Cardiac septum (tissue), 1 donor: ENCODE results near the gene STPG2. TPM values are rescaled to one million over a fixed set of nuclear protein-coding genes. Genes with fewer than 3 reads are reported as not detected.
A peak's percentile ranks its signal among the peaks of the same experiment; 100 is the strongest.
"Not testable (repeated sequence)": the region's sequence is repeated elsewhere in the genome, so short reads cannot be mapped to it uniquely, and the experiment has no call there.

Experiments used
- DNase-seq: peaks from one replicate; pipeline ENCODE4 v3.0.0-alpha.2; 2020; ENCODE audit warnings: low spot score
- intact Hi-C: fragments of 100-400 bp; cut with DNase I; formaldehyde crosslinking; loops from one replicate; pipeline ENCODE4 v1.14.0; 2022
- total RNA-seq: library from RNA; stranded (reverse); fragmentation: NEBNext Ultra II Directional; extraction: Animal tissue kit (Norgen Biotek cat#: 25700); gene quantifications from one replicate; pipeline ENCODE4 v1.2.1, GENCODE V29; 2021
- donor health status: DM: no; HTN: no; CAD: no.

STPG2 gene
- total RNA-seq, 1 donor from 2014 or later, result 0.19 TPM

DNA sequence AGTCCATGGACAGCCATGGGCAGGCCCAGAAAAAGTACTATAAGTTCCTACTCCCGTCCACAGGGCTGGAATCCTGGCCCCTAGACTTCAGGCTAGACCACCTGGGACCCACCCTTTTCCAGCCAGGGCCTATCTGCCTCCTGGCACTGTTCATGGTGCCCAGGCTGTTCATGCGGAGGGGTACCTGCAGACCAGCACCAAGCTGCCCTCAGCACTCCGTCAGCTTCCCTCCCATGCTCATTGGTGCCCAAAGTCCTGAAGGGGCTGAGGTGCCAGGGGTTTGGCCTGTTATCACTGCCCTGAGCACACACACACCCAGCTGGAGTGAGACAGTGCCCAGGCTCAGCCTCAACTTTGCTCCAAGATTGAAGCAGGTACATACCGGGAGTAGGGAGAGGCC, 477.7 kb downstream of the STPG2 start:
- peak; percentile 46 for DNase-seq
- intact Hi-C loops, result no loop called here

GRCh38 chr4:97664741-97665140, 478.5 kb downstream of the STPG2 start:
- intact Hi-C loops, result no loop called here
- DNase-seq, result peak; percentile 58

- intact Hi-C loops, result no loop called here
- DNase-seq, result no peak
These were observed 481.1 kb downstream of the STPG2 start for GRCh38 chr4:97662133-97662532.

GRCh38 chr4:97656044-97656720, 487.1 kb downstream of the STPG2 start:
- intact Hi-C loops, result no loop called here
- no peak for DNase-seq

DNA sequence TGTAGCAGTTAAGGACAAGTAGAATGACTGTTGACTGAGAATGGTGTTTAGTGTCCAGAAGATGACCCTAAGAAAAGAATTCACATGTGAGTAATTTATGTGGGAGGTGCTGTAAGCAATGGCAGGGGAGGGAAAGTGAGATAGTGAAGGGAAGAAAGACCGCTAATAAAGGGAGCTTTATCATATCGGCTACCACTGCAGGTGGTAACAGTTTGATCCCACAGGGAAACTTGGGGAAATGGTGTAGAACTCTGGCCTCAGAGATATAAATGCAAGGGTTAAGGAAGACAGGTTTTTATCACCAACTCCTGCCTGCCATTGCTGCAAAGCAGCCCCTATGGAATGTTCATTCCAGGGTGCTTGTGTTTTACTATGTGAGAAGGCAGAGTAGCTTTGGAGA, 489.6 kb downstream of the STPG2 start:
- DNase-seq, result no peak
- intact Hi-C loops, result no loop called here

DNA sequence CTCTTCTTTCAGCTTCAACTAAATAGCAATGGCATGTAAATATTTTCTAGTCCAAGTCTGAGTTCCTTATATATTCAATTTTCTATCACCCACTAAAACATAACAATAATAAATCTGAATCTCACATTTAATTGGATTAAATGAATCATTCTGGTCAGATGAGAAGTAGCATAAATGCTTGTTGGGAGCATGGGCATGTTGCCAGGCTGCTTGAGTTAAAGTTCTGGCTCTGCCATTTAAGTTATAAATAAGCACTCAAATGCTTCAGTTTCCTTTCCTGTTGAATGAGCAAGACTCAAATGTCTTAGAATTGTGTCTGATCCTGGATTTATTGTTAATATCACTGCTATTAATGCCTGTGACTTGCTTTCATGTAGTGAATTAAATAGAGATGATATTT, 496.3 kb downstream of the STPG2 start:
- DNase-seq, result no peak
- intact Hi-C loops, result no loop called here

- DNase-seq, result no peak
- intact Hi-C loops, result no loop called here
These were observed 498.0 kb downstream of the STPG2 start for GRCh38 chr4:97645071-97645821.

DNA sequence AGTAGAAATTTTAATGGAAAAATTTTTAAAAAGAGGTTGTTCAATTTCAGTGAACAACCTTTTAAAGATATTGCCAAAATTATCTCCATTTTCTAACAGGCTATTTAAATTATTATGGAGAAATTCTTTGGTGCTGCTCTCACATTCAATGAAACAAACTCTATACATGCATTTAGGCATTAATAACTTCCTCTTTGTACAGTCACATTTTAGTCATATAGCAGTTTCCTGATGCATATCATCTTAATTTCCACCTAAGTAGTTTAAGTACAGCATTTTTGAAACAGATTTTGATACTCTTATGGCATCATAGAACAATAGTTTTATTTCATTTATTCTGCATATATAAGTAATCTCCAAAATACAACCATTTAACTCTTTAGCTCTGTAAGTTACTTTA, 500.1 kb downstream of the STPG2 start:
- DNase-seq, result no peak
- intact Hi-C loops, result no loop called here

DNA sequence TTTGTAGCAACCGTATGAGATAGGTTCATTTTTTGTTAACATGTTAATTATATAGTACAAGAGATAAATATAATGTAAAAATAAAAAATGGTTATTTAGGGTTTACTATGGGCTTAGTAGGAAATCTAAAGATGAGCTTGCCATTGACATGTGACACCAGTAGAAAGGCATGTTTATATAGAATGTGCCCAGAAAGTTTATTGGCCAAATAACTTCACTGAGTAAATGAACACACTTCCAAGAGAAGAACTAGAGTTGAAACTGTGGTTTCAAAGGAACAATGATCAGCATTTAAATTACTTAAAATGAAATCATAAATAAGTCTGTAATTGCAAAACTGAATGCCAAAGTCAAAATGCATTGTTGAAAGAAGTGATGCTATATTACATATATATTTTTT, 503.3 kb downstream of the STPG2 start:
- intact Hi-C loops, result no loop called here

GRCh38 chr4:97633831-97634230, 509.4 kb downstream of the STPG2 start:
- intact Hi-C loops, DNase-seq: not testable (repeated sequence)

More for the DNA sequence above, 503.3 kb downstream of the STPG2 start:
- no peak for DNase-seq

DNA sequence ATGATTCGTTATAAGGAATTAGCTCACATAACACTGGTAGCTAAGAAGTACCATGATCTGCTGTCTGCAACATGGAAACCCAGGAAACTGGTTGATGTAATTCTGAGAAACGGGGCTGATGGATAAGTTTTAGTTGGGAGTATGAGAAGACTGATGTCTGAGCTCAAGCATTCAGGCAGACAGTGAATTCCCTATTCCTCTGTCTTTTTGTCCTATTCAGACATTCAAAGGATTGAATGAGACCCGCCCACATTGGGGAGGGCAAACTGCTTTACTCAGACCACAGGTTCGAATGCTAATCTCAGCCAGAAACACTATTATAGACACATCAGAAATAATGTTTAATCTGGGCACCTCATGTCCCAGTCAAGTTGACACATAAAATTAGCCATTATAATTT, 515.5 kb downstream of the STPG2 start:
- intact Hi-C loops, result no loop called here

GRCh38 chr4:97624204-97624603, 519.1 kb downstream of the STPG2 start:
- intact Hi-C loops, result no loop called here
- DNase-seq, result no peak

More for the DNA sequence above, 515.5 kb downstream of the STPG2 start:
- DNase-seq, result no peak

- no peak for DNase-seq
These were observed 537.3 kb downstream of the STPG2 start for GRCh38 chr4:97605932-97606331.

DNA sequence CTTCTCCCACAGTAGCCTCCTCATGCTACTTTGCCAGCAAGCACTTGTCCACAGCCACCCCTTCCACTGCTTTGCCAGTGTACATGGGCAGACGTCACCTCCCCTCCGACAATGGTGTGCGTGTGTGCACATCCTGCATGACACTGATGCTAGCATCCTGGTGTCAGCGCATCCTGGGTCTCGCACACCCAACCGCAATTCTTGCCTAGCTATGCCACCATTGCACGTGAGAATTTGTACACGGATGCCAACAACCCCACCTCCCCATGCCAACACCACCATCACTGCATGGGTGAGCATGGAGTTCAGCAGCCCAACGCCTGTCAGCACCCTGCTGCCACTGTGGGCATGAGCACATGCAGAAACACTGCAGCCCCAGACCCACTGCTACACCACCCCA, 550.0 kb downstream of the STPG2 start:
- intact Hi-C loops, result no loop called here
- DNase-seq, result peak; percentile 55

More at GRCh38 chr4:97605932-97606331, 537.3 kb downstream of the STPG2 start:
- intact Hi-C loops, result no loop called here

DNA sequence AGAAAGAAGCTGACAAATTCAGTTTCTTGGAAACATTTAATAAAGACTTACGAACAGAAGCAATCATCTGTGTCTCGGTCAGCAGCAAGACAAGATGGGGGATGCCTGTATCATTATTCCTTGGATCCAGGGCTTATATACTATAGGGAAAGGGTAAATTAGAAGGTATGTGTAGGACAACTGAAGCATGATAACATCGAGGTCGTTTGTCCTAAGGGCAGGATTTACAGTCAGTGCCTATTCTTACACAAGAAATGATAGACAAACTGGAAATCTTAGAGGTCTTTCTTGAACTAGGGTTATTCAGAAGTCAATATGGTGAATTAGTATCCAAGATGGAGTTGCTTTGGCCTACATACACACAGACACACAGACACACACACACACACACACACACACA, 553.0 kb downstream of the STPG2 start:
- intact Hi-C loops, result no loop called here
- DNase-seq, result no peak

DNA sequence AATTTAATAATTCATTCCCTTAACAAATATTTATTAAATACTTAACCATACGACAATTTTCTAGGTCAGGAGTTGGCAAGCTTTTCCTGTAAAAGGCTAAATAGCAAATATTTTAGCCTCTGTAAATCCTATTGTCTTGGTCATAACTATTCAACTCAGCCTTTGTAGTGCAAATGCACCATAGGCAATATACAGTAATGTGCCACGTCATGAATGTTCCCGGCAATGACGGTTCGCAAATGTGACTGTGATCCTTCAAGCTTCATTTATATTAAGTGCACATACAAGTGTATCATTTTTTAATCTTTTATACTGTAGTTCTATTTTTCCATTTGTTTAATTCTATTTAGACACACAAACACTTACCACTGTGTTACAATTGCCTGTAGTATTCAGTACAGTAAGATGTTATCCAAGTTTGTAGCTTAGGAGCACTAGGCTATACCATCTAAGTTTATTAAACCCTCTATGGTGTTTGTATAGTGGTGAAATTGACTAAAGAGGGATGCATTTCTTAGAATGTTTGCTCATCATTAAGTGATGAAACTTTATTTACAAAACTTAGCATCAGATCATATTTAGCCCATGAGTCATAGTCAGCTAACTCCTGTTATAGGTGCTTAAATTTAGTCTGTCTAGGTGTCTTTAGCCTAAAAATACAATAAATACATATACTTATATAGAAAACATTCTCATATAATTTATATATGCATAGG, 553.6 kb downstream of the STPG2 start:
- intact Hi-C loops, result no loop called here
- DNase-seq, result no peak

DNA sequence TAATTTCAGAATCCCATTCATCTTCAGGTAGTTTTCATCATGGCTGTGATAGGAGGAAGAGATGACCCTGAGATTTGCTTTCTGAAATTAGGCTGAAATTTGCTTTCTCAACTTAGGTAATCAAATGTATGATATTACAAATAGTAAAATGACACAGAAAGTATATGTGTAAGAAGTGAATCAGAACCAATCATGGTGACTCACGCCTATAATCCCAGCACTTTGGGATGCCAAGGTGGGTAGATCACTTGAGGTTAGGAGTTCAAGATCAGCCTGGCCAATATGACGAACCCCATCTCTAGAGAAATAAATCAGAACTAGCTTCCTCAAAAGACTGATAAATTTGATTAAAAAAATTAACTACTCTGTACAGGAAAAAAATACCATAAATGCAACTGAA, 555.4 kb downstream of the STPG2 start:
- intact Hi-C loops, result no loop called here

GRCh38 chr4:97585274-97585673, 558.0 kb downstream of the STPG2 start:
- intact Hi-C loops, result no loop called here
- no peak for DNase-seq

More for the DNA sequence above, 555.4 kb downstream of the STPG2 start:
- no peak for DNase-seq

DNA sequence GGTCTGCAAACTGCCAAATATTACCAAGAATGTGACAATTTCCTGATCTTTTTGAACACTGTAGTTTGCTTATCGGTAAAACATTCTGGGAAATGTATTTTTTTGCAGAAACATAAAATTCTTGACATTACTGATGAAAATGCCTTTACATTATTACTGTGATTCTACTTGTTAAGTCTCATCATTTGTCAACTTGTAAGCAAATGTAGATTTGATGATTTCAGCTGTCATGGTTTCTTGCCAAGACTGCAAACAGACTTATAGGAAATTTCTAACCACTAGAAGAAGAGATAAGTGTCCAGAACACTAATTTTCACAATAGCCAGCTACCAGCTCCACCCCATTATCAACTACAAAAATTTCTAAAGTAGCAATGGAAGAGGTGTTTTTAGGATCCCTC, 560.4 kb downstream of the STPG2 start:
- intact Hi-C loops, result no loop called here

GRCh38 chr4:97577004-97577403, 566.3 kb downstream of the STPG2 start:
- DNase-seq, result no peak
- intact Hi-C loops, result no loop called here

More for the DNA sequence above, 560.4 kb downstream of the STPG2 start:
- no peak for DNase-seq

- intact Hi-C loops, result no loop called here
- no peak for DNase-seq
These were observed 583.3 kb downstream of the STPG2 start for GRCh38 chr4:97560009-97560408.
